ENCODE measurements around the gene PLCL1.

- TF ChIP-seq TAF1 (IDR thresholded peaks at IDR 0.05; ENCODE audit: borderline replicate concordance, insufficient read depth, low read length), result no peak
- no peak for TF ChIP-seq POLR2AphosphoS5 (IDR thresholded peaks at IDR 0.05; ENCODE audit: low read depth, low read length)
Measured at GRCh38 chr2:197888321-197888720, 83.9 kb downstream of the PLCL1 start.

All from PFSK-1 (cell line).